WTC11 (cell line): ENCODE measurements around the gene LRRC49.

Experiments
- KAT7 ChIP-seq: sonication (generic); formaldehyde crosslinking; IDR thresholded peaks from 2 replicates; pipeline ENCODE4 v1.8.1; 2023; ENCODE audit warnings: missing genetic modification reagents, mild to moderate bottlenecking, borderline replicate concordance
- MYBL2 ChIP-seq: sonication (generic); formaldehyde crosslinking; IDR thresholded peaks from 2 replicates; pipeline ENCODE4 v1.8.1; 2023; ENCODE audit warnings: mild to moderate bottlenecking, moderate library complexity, missing genetic modification reagents
- NFE2L1 ChIP-seq: sonication (generic); formaldehyde crosslinking; IDR thresholded peaks from 2 replicates; pipeline ENCODE4 v1.8.1; 2023; ENCODE audit warnings: missing genetic modification reagents
- TP53 ChIP-seq: sonication (generic); formaldehyde crosslinking; IDR thresholded peaks from 2 replicates; pipeline ENCODE4 v1.8.1; 2023; ENCODE audit warnings: mild to moderate bottlenecking, missing genetic modification reagents
- ZNF263 ChIP-seq: sonication (generic); formaldehyde crosslinking; IDR thresholded peaks from 2 replicates; pipeline ENCODE4 v1.8.1; 2022; ENCODE audit warnings: low read depth, mild to moderate bottlenecking, moderate library complexity, missing genetic modification reagents
- ZNF416 ChIP-seq: fragments of 250-450 bp; sonication (Bioruptor Pico); IDR thresholded peaks from 2 replicates; pipeline ENCODE4 v1.9.0; 2021; ENCODE audit warnings: mild to moderate bottlenecking, inconsistent platforms
- TF ChIP-seq, protein P1 (sequence below): fragments of 200-600 bp; IDR thresholded peaks from 2 replicates; pipeline ENCODE4 v1.8.0; 2022; ENCODE audit warnings: antibody characterized with exemption
- TF ChIP-seq, protein P2 (sequence below): sonication (generic); formaldehyde crosslinking; conservative IDR thresholded peaks from 2 replicates; pipeline ENCODE4 v1.8.1; 2022; ENCODE audit warnings: mild to moderate bottlenecking, missing genetic modification reagents
- TF ChIP-seq, protein P3 (sequence below): fragments of 250-450 bp; sonication (Bioruptor Pico); IDR thresholded peaks from 2 replicates; pipeline ENCODE4 v1.9.0; 2021; ENCODE audit warnings: mild to moderate bottlenecking
- TF ChIP-seq, protein P4 (sequence below): sonication (generic); formaldehyde crosslinking; IDR thresholded peaks from 2 replicates; pipeline ENCODE4 v1.8.1; 2023; ENCODE audit warnings: mild to moderate bottlenecking, missing genetic modification reagents, moderate library complexity
- TF ChIP-seq, protein P5 (sequence below): sonication (generic); formaldehyde crosslinking; conservative IDR thresholded peaks from 2 replicates; pipeline ENCODE4 v1.8.1; 2023; ENCODE audit warnings: mild to moderate bottlenecking, low read depth, missing genetic modification reagents, moderate library complexity
- TF ChIP-seq, protein P6 (sequence below): sonication (generic); formaldehyde crosslinking; IDR thresholded peaks from 2 replicates; pipeline ENCODE4 v1.8.0; 2022; ENCODE audit warnings: mild to moderate bottlenecking, missing genetic modification reagents
- TF ChIP-seq, protein P7 (sequence below): sonication (generic); formaldehyde crosslinking; IDR thresholded peaks from 2 replicates; pipeline ENCODE4 v1.8.1; 2023; ENCODE audit warnings: mild to moderate bottlenecking, missing genetic modification reagents, borderline replicate concordance

DNA sequence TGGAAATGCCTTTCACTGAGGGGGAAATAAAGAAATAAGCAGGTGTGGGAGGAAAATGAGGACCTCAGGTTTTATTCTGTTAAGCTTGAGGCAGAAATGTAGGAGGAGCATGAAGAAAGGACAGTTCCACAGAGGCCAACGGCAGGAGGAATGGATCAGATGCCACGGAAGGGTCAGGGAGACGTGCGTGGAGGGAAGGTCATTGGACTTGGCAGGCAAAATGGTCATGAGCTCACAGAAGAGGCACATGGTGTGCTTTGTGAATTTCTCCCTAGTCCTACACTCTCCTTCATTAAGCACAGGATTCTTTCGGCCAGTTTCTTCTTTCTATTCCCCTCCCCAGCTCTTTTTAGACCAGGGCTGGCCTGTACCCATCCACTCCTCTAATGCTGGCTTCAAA is 190.2 kb downstream of the LRRC49 start:
- TF ChIP-seq ZNF263 (CRISPR knock-in tag) (no peak), ZNF416 (CRISPR knock-in tag) (no peak), NFE2L1 (no peak), MYBL2 (CRISPR knock-in tag) (no peak), KAT7 (CRISPR knock-in tag) (no peak), TP53 (CRISPR knock-in tag) (no peak)
- TF ChIP-seq, protein P1, sequence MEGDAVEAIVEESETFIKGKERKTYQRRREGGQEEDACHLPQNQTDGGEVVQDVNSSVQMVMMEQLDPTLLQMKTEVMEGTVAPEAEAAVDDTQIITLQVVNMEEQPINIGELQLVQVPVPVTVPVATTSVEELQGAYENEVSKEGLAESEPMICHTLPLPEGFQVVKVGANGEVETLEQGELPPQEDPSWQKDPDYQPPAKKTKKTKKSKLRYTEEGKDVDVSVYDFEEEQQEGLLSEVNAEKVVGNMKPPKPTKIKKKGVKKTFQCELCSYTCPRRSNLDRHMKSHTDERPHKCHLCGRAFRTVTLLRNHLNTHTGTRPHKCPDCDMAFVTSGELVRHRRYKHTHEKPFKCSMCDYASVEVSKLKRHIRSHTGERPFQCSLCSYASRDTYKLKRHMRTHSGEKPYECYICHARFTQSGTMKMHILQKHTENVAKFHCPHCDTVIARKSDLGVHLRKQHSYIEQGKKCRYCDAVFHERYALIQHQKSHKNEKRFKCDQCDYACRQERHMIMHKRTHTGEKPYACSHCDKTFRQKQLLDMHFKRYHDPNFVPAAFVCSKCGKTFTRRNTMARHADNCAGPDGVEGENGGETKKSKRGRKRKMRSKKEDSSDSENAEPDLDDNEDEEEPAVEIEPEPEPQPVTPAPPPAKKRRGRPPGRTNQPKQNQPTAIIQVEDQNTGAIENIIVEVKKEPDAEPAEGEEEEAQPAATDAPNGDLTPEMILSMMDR, result no peak
- TF ChIP-seq, protein P2, sequence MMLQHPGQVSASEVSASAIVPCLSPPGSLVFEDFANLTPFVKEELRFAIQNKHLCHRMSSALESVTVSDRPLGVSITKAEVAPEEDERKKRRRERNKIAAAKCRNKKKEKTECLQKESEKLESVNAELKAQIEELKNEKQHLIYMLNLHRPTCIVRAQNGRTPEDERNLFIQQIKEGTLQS (CRISPR knock-in tag), result no peak
- TF ChIP-seq, protein P3, sequence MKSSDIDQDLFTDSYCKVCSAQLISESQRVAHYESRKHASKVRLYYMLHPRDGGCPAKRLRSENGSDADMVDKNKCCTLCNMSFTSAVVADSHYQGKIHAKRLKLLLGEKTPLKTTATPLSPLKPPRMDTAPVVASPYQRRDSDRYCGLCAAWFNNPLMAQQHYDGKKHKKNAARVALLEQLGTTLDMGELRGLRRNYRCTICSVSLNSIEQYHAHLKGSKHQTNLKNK (CRISPR knock-in tag), result no peak
- TF ChIP-seq, protein P4, sequence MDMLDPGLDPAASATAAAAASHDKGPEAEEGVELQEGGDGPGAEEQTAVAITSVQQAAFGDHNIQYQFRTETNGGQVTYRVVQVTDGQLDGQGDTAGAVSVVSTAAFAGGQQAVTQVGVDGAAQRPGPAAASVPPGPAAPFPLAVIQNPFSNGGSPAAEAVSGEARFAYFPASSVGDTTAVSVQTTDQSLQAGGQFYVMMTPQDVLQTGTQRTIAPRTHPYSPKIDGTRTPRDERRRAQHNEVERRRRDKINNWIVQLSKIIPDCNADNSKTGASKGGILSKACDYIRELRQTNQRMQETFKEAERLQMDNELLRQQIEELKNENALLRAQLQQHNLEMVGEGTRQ (CRISPR knock-in tag), result no peak
- TF ChIP-seq, protein P5, sequence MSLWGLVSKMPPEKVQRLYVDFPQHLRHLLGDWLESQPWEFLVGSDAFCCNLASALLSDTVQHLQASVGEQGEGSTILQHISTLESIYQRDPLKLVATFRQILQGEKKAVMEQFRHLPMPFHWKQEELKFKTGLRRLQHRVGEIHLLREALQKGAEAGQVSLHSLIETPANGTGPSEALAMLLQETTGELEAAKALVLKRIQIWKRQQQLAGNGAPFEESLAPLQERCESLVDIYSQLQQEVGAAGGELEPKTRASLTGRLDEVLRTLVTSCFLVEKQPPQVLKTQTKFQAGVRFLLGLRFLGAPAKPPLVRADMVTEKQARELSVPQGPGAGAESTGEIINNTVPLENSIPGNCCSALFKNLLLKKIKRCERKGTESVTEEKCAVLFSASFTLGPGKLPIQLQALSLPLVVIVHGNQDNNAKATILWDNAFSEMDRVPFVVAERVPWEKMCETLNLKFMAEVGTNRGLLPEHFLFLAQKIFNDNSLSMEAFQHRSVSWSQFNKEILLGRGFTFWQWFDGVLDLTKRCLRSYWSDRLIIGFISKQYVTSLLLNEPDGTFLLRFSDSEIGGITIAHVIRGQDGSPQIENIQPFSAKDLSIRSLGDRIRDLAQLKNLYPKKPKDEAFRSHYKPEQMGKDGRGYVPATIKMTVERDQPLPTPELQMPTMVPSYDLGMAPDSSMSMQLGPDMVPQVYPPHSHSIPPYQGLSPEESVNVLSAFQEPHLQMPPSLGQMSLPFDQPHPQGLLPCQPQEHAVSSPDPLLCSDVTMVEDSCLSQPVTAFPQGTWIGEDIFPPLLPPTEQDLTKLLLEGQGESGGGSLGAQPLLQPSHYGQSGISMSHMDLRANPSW (CRISPR knock-in tag), result no peak
- TF ChIP-seq, protein P6, sequence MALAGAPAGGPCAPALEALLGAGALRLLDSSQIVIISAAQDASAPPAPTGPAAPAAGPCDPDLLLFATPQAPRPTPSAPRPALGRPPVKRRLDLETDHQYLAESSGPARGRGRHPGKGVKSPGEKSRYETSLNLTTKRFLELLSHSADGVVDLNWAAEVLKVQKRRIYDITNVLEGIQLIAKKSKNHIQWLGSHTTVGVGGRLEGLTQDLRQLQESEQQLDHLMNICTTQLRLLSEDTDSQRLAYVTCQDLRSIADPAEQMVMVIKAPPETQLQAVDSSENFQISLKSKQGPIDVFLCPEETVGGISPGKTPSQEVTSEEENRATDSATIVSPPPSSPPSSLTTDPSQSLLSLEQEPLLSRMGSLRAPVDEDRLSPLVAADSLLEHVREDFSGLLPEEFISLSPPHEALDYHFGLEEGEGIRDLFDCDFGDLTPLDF, result no peak
- TF ChIP-seq, protein P7, sequence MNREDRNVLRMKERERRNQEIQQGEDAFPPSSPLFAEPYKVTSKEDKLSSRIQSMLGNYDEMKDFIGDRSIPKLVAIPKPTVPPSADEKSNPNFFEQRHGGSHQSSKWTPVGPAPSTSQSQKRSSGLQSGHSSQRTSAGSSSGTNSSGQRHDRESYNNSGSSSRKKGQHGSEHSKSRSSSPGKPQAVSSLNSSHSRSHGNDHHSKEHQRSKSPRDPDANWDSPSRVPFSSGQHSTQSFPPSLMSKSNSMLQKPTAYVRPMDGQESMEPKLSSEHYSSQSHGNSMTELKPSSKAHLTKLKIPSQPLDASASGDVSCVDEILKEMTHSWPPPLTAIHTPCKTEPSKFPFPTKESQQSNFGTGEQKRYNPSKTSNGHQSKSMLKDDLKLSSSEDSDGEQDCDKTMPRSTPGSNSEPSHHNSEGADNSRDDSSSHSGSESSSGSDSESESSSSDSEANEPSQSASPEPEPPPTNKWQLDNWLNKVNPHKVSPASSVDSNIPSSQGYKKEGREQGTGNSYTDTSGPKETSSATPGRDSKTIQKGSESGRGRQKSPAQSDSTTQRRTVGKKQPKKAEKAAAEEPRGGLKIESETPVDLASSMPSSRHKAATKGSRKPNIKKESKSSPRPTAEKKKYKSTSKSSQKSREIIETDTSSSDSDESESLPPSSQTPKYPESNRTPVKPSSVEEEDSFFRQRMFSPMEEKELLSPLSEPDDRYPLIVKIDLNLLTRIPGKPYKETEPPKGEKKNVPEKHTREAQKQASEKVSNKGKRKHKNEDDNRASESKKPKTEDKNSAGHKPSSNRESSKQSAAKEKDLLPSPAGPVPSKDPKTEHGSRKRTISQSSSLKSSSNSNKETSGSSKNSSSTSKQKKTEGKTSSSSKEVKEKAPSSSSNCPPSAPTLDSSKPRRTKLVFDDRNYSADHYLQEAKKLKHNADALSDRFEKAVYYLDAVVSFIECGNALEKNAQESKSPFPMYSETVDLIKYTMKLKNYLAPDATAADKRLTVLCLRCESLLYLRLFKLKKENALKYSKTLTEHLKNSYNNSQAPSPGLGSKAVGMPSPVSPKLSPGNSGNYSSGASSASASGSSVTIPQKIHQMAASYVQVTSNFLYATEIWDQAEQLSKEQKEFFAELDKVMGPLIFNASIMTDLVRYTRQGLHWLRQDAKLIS, result no peak
